IPS DF 19.7 (cell line): Measurements from ENCODE around the gene RBM43.

ENCODE experiments used
- DNase-seq: peaks from one replicate; pipeline ENCODE4 v3.0.0-alpha.2; 2013; ENCODE audit warnings: low read depth, low spot score

RBM43 gene

GRCh38 chr2:151228847-151229512 is 32.7 kb downstream of the RBM43 start:
- DNase-seq, result no peak

GRCh38 chr2:151217343-151217742 is 44.3 kb downstream of the RBM43 start:
- DNase-seq, result no peak

DNA sequence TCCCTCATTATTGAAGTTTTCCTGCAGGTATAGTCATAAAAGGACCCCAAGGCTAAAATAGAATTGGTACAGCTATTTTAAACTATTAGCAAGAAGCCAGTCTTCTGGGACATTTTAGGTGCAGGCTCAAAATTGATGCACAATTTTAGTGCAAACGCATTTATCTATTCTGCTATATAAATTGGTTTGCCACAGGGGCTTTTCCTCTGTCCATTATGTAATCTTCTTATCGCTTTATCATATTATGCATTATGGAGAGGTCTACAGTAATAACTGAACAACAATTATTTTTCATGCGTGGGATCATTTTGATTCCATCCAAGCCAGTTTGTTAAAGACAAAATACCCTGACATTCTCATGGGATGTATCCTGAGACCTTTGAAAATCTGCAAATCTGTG is 54.6 kb downstream of the RBM43 start:
- DNase-seq, result no peak

DNA sequence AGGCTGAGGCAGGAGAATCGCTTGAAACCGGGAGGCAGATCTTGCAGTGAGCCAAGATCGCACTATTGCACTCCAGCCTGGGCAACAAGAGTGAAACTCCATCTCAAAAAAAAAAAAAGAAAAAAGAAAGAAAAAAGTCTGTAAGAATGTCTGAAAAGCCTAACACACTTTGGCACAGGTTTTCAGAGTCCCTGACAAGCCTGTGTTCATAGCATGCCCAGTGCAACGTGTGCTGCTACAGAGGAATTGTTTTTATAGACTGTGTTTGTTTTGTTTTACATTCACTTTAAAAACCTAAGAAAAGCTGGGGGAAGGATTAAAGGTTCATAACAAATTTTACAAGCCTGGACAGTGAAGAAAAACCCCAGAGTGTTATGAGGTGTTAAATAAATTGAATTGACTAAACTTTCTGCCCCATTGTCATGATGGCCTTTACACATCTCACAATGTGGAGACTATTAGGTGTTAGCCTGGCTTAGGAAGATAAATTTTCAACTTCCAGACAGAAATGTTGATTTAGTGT is 55.2 kb downstream of the RBM43 start:
- no peak for DNase-seq

GRCh38 chr2:151205571-151205970 is 56.1 kb downstream of the RBM43 start:
- DNase-seq, result no peak

DNA sequence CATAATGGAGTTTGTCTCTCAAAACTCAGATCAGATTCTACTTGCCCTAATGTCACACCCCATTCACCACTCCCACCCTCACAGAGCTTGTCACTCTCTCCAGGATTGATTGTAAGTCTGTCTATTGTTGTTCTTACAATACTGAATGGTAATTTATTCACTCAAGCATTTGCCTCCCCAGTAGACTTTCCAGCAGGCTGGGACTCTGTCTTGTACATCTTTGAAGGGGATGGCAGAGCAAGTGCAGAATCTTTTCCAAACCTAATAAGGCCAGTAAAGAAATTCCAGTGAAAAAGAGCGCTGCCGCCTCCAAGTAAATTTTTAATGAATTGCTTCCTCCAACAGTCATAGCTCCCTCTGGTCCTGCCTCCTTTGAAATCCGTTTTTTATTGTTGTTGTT is 56.9 kb downstream of the RBM43 start:
- DNase-seq, result no peak

- DNase-seq, result no peak
Observed at GRCh38 chr2:151200844-151201243, 60.8 kb downstream of the RBM43 start.

- no peak for DNase-seq
Observed at GRCh38 chr2:151200277-151200676, 61.4 kb downstream of the RBM43 start.

DNA sequence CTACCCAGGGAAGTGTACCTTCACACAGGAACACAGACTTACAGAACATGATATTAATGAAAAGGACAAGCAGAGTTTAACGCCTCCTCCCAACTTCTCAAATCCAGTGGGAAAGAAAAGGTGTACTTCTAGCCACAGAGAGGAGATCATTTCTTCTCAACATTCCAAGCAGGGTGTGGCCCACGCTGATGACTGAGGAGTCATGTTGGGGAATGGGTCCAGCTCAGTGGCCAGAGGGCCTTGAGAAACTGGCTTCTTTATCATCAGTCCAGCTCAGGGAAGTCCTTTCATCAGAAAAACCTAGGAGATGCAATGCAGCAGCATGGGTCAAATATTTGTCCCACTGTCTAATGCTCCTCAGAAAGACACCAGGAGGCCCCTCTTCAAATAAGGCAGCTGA is 63.0 kb downstream of the RBM43 start:
- DNase-seq, result no peak
